ENCODE measurements around the gene CHST7.

GRCh38 chrX:46647251-46647650, 73.7 kb downstream of the CHST7 start:
- TF ChIP-seq CTCF (IDR thresholded peaks at IDR 0.05), result no peak
- no peak for TF ChIP-seq POLR2A (IDR thresholded peaks at IDR 0.05)
